Activated CD4-positive, alpha-beta T cell treated with anti-CD3 and anti-CD28 coated beads, Interleukin-2, amount 50 U/mL, for 4 hours (primary cell): ENCODE measurements around the gene SLC17A3.

Source experiments
- DNase-seq, 2 experiments: peaks; one replicate each; pipeline ENCODE4 v3.0.0-alpha.2; 2020

The SLC17A3 gene

DNA sequence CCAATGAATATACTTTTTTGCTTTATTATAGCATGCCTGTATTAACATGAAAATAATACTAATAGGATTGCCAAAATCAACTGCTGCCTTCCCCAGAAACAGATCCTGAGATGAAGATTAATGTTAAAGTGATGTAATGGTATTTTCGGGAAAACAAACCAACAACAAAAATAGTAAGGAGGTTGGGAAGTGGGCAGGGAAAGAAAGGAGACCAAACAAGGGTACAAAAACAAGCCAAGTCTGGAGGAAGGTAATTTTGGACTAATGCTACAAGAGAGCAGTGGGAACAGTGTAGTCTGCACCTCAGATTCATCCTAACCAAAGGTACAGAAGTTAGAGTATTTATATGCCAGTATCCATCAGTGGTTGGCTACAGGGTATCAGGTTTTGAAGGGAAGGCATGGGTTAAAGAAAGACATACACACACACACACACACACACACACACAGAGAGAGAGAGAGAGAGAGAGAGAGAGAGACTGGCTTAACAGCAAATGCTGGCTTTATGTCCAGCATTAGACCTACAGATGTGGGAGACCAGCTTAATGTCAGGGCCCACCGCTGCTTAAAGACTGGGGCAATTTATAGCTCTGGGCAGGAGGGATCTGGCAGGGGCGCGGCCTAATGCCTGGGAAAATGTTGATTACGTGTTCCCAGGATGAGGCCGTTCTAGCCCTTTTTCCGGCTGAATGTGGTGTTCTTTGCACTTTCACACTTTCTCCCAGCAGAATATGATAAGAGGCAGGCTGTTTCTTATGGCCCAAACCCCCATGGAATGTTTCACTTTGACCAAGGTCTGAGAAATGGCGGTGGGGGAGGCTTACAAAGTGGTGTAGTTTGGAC, 38.4 kb downstream of the SLC17A3 start:
- no peak for DNase-seq

- DNase-seq, result no peak
Observed at GRCh38 chr6:25834950-25835349, 39.1 kb downstream of the SLC17A3 start.

DNA sequence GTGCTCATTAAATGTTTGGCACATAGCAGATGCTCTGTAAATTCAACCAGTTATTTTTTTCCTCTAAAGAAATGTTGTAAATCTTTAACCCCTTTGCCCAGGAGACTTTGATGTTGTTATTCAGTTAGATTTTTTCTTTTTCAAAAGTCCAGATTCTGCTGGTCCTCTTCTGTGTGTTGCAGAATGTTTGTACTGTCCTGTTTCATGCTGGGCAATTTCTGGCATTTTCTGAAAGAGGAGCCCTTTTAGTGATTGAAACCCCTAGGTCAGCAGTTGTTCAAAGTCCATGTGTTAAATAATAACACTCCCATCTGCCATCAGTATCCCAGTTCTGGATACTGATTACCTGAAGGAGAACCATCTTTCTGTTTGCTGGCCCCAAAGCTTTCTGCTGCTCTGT, 40.9 kb downstream of the SLC17A3 start:
- DNase-seq, result no peak

- no peak for DNase-seq
Observed at GRCh38 chr6:25832670-25833069, 41.4 kb downstream of the SLC17A3 start.

- DNase-seq, result no peak
Observed at GRCh38 chr6:25832307-25832662, 41.8 kb downstream of the SLC17A3 start.

GRCh38 chr6:25831532-25832306, 42.3 kb downstream of the SLC17A3 start, which contains the start of gene SLC17A1:
Gene SLC17A1, minus strand, starts transcription at chr6:25832052. Its CDS starts 1,495 bp downstream, at chr6:25830557.
- no peak for DNase-seq

DNA sequence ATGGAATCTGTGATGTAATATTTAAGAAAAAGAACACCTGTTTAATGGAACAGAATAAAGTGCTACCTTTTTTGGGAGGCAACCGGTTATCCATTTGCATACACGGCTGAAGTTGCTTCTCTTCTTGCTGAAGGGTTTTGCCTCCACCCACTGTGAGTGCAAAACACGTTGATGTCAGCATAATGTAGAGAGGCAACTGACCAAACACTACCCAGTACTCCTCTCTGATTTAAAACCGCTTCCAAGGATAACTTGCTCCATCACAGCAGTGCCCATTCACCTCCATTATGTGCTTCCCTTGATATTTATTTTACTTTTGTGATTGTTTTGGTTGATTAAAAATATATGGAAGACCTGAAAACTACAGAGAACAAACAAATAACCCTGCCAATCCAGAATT, 43.6 kb downstream of the SLC17A3 start:
- no peak for DNase-seq

DNA sequence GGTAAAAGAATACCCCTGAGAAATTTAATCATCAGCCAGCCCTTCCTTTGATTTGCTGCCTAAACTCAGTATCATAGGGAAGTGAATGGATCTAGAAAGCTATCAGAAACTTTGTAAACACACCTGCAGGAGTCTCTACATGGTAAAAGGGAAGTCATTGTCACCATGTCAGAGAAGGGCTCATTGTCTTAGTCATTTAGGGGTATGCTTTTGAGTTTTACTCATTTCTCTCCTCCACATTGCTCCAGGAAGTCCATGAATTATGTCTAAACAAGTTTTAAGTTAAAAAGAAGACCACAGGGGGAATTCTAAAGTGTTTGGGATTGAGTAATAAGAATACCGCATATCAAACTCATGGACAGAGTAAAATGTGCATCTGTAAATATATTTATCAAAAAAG, 44.7 kb downstream of the SLC17A3 start:
- DNase-seq, result no peak

DNA sequence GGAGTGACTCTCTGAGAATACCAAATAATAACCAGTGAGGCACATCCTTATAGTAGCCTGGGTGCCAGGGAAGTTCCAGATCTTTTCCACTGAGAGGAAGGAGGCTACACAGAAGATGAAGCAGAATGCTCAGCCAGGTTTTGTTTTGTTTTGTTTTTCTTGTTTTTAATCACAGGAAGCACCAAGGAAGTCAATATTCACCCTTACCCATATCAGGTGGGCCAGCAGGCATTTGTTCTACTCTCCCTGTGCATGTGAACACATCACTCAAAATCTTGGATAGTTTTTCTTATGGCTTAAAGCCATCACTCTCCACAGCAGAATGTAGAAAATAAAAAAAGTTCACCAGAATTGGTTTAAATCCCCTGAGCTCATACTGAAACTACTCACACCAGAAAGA, 52.7 kb downstream of the SLC17A3 start:
- no peak for DNase-seq

GRCh38 chr6:25816252-25816651, 57.8 kb downstream of the SLC17A3 start:
- DNase-seq, result no peak

- DNase-seq, result no peak
Observed at GRCh38 chr6:25815194-25815593, 58.8 kb downstream of the SLC17A3 start.

- DNase-seq, result no peak
Observed at GRCh38 chr6:25804804-25805203, 69.2 kb downstream of the SLC17A3 start.

GRCh38 chr6:25801436-25801835, 72.6 kb downstream of the SLC17A3 start:
- no peak for DNase-seq
